H1 (cell line): ENCODE measurements around the gene HYAL1. TPM values are rescaled to one million over a fixed set of nuclear protein-coding genes. Genes with fewer than 3 reads are reported as not detected.

Experiments used
- CTCF ChIA-PET: fragments of 300-600 bp; sonication (Branson Sonifier 250); formaldehyde crosslinking; loops from one replicate; lab custom pipeline; 2021; ENCODE audit not compliant: partially characterized antibody; lab: Charles Lee
- POLR2A ChIA-PET: fragments of 300-600 bp; sonication (Branson Sonifier 250); formaldehyde crosslinking; loops from one replicate; lab custom pipeline; 2021; ENCODE audit warnings: inconsistent platforms; ENCODE audit not compliant: partially characterized antibody; lab: Charles Lee
- DNase-seq, 2 experiments: peaks; one replicate each; pipeline versions ENCODE4 v3.0.0 to v3.0.0-alpha.2; 2010 to 2022; ENCODE audit warnings: low spot score in 2 of 2, low read depth in 1 of 2, mixed read lengths in 1 of 2
- FAIRE-seq: peaks from 2 replicates; lab custom pipeline; 2011; peaks lifted over from hg19 to GRCh38; lab: Jason Lieb, UNC
- H2AFZ ChIP-seq: 2 replicates; pipeline ENCODE4 v1.8.1; 2012; ENCODE audit warnings: low read length, inconsistent platforms
- H2AK5ac ChIP-seq: 2 replicates; pipeline ENCODE4 v1.6.1; 2013; ENCODE audit warnings: low read depth, low read length
- H2BK120ac ChIP-seq: replicated peaks from 2 replicates; pipeline ENCODE3; 2013; ENCODE audit warnings: low read depth, low read length, inconsistent platforms
- H2BK12ac ChIP-seq: 2 replicates; pipeline ENCODE4 v1.6.1; 2013; ENCODE audit warnings: low read depth, low read length
- H2BK15ac ChIP-seq: 2 replicates; pipeline ENCODE4 v1.6.1; 2013; ENCODE audit warnings: low read length
- H2BK20ac ChIP-seq: 2 replicates; pipeline ENCODE4 v1.6.1; 2013; ENCODE audit warnings: low read length
- H2BK5ac ChIP-seq: 2 replicates; pipeline ENCODE4 v1.6.1; 2013; ENCODE audit warnings: low read depth, low read length
- H3K14ac ChIP-seq: 2 replicates; pipeline ENCODE4 v1.6.1; 2013; ENCODE audit warnings: inconsistent platforms; ENCODE audit not compliant: insufficient read length
- H3K18ac ChIP-seq: 2 replicates; pipeline ENCODE4 v1.6.1; 2013; ENCODE audit warnings: low read length; ENCODE audit errors: extremely low read depth
- H3K23ac ChIP-seq: 2 replicates; pipeline ENCODE4 v1.6.1; 2013; ENCODE audit warnings: inconsistent platforms; ENCODE audit not compliant: insufficient read length
- H3K23me2 ChIP-seq: 2 replicates; pipeline ENCODE4 v1.6.1; 2013; ENCODE audit warnings: low read depth, low read length
- H3K27ac ChIP-seq: 2 replicates; pipeline ENCODE4 v1.6.1; 2011; ENCODE audit warnings: low read depth, low read length, inconsistent platforms
- H3K27me3 ChIP-seq, 4 experiments: replicated peaks in 1 of 4; 1 replicate in 1 of 4; 2 replicates in 3 of 4; pipeline versions ENCODE4 v1.6.1 to v1.8.1; 2011 to 2013; ENCODE audit warnings: low read length in 3 of 4, mild to moderate bottlenecking in 3 of 4, inconsistent platforms in 2 of 4, mixed read lengths in 2 of 4, moderate library complexity in 1 of 4; ENCODE audit not compliant: control insufficient read depth in 3 of 4, insufficient read depth in 3 of 4; ENCODE audit errors: extremely low read depth in 1 of 4
- H3K36me3 ChIP-seq, 4 experiments: 2 replicates each; pipeline versions ENCODE4 v1.6.1 to v1.8.1; 2011 to 2013; ENCODE audit warnings: mild to moderate bottlenecking in 4 of 4, low read length in 3 of 4, moderate library complexity in 2 of 4, control low read depth in 1 of 4, inconsistent platforms in 1 of 4; ENCODE audit not compliant: insufficient read depth in 4 of 4, control insufficient read depth in 2 of 4
- H3K4ac ChIP-seq: replicated peaks from 2 replicates; pipeline ENCODE3; 2013; ENCODE audit warnings: low read length, low read depth, mixed read lengths, inconsistent platforms; ENCODE audit not compliant: insufficient read length
- H3K4me1 ChIP-seq, 4 experiments: replicated peaks in 1 of 4; 1 replicate in 1 of 4; 2 replicates in 3 of 4; pipeline versions ENCODE4 v1.6.1 to v1.8.1; 2011 to 2013; ENCODE audit warnings: low read length in 3 of 4, inconsistent platforms in 2 of 4, mixed read lengths in 1 of 4; ENCODE audit not compliant: insufficient read depth in 4 of 4, control insufficient read depth in 3 of 4
- H3K4me2 ChIP-seq, 2 experiments: 2 replicates each; pipeline versions ENCODE4 v1.6.1 to v1.8.1; 2011 to 2013; ENCODE audit warnings: low read depth in 2 of 2, low read length in 2 of 2, control low read depth in 1 of 2, inconsistent platforms in 1 of 2, mild to moderate bottlenecking in 1 of 2; ENCODE audit not compliant: insufficient read depth in 1 of 2
- H3K4me3 ChIP-seq, 4 experiments: fragments of 200-600, 300-600 bp in 1 of 4; sonication (generic), shearing (Covaris generic), sonication (Bioruptor Twin) in 1 of 4; 2 replicates each; pipeline versions ENCODE4 v1.5.1 to v1.8.1; 2011 to 2016; ENCODE audit warnings: low read length in 4 of 4, low read depth in 3 of 4, control low read depth in 2 of 4, inconsistent platforms in 2 of 4, mild to moderate bottlenecking in 2 of 4, mixed read lengths in 1 of 4, moderate library complexity in 1 of 4; ENCODE audit not compliant: insufficient read depth in 2 of 4; ENCODE audit errors: extremely low read depth in 1 of 4
- H3K56ac ChIP-seq: replicated peaks from 2 replicates; pipeline ENCODE3; 2013; ENCODE audit warnings: low read depth, mild to moderate bottlenecking, mixed read lengths, low read length, inconsistent platforms; ENCODE audit not compliant: insufficient read length
- H3K79me1 ChIP-seq: 2 replicates; pipeline ENCODE4 v1.6.1; 2013; ENCODE audit warnings: low read depth, low read length, control low read depth
- H3K79me2 ChIP-seq, 2 experiments: 2 replicates each; pipeline versions ENCODE4 v1.6.1 to v1.8.1; 2012 to 2013; ENCODE audit warnings: low read length in 2 of 2, mild to moderate bottlenecking in 2 of 2, inconsistent platforms in 1 of 2; ENCODE audit not compliant: insufficient read depth in 2 of 2, control insufficient read depth in 1 of 2
- H3K9ac ChIP-seq, 4 experiments: replicated peaks in 1 of 4; 1 replicate in 1 of 4; 2 replicates in 3 of 4; pipeline versions ENCODE4 v1.6.1 to v1.8.1; 2011 to 2013; ENCODE audit warnings: low read depth in 3 of 4, low read length in 3 of 4, control low read depth in 2 of 4, mild to moderate bottlenecking in 2 of 4, moderate library complexity in 2 of 4, inconsistent platforms in 1 of 4; ENCODE audit errors: extremely low read depth in 1 of 4
- H3K9me3 ChIP-seq, 2 experiments: 2 replicates each; pipeline versions ENCODE4 v1.6.1 to v1.8.1; 2012 to 2013; ENCODE audit warnings: mild to moderate bottlenecking in 2 of 2, moderate library complexity in 2 of 2, control low read depth in 1 of 2, inconsistent platforms in 1 of 2, low read depth in 1 of 2, low read length in 1 of 2, mixed read lengths in 1 of 2; ENCODE audit not compliant: insufficient read depth in 2 of 2
- H4K20me1 ChIP-seq, 2 experiments: replicated peaks in 1 of 2; 2 replicates each; pipeline versions ENCODE3 to v1.8.1; 2011 to 2013; ENCODE audit warnings: inconsistent platforms in 2 of 2, low read length in 2 of 2, mild to moderate bottlenecking in 1 of 2; ENCODE audit not compliant: insufficient read depth in 2 of 2, control insufficient read depth in 1 of 2
- H4K5ac ChIP-seq: 2 replicates; pipeline ENCODE4 v1.6.1; 2013; ENCODE audit warnings: low read length, low read depth, mixed read lengths, inconsistent platforms; ENCODE audit not compliant: insufficient read length
- H4K8ac ChIP-seq: 2 replicates; pipeline ENCODE4 v1.8.0; 2013; ENCODE audit warnings: mild to moderate bottlenecking, moderate library complexity, low read length, inconsistent platforms; ENCODE audit not compliant: insufficient read depth; ENCODE audit errors: extremely low read depth
- H4K91ac ChIP-seq: replicated peaks from 2 replicates; pipeline ENCODE3; 2013; ENCODE audit warnings: low read length, mixed read lengths, inconsistent platforms; ENCODE audit not compliant: insufficient read length
- ATF3 ChIP-seq: IDR thresholded peaks from 2 replicates; pipeline ENCODE4 v1.6.1; 2011; ENCODE audit warnings: low read depth, mild to moderate bottlenecking, low read length; ENCODE audit not compliant: insufficient read depth
- BACH1 ChIP-seq: IDR thresholded peaks from 2 replicates; pipeline ENCODE4 v1.6.1; 2012; ENCODE audit warnings: low read length, improper control_type of control experiment
- BCL11A ChIP-seq, 2 experiments: IDR thresholded peaks; one replicate each; pipeline ENCODE4 v1.6.1; 2011; ENCODE audit warnings: low read depth in 2 of 2, low read length in 2 of 2, mild to moderate bottlenecking in 2 of 2
- CBX5 ChIP-seq: fragments of 300-800, 300-1000 bp; sonication (generic); IDR thresholded peaks from 2 replicates; pipeline ENCODE4 v1.7.1; 2016; ENCODE audit warnings: antibody characterized with exemption, low read length, low read depth
- CEBPB ChIP-seq: IDR thresholded peaks from 2 replicates; pipeline ENCODE4 v1.6.1; 2012; ENCODE audit warnings: low read depth, low read length
- CTBP2 ChIP-seq: IDR thresholded peaks from 2 replicates; pipeline ENCODE4 v1.7.0; 2011; ENCODE audit warnings: borderline replicate concordance, mild to moderate bottlenecking, moderate library complexity, mixed read lengths, low read length; ENCODE audit not compliant: insufficient read depth, insufficient read length
- KDM1A ChIP-seq: fragments of 200-600, 300-600 bp; sonication (generic); IDR thresholded peaks from 2 replicates; pipeline ENCODE4 v1.7.1; 2016; ENCODE audit warnings: mild to moderate bottlenecking, low read length, borderline replicate concordance
- KDM4A ChIP-seq: IDR thresholded peaks from one replicate; pipeline ENCODE4 v1.7.1; 2012; ENCODE audit warnings: low read depth, mild to moderate bottlenecking, moderate library complexity, low read length, inconsistent platforms; ENCODE audit not compliant: severe bottlenecking
- POU5F1 ChIP-seq: IDR thresholded peaks from 2 replicates; pipeline ENCODE4 v1.6.1; 2011; ENCODE audit warnings: low read depth, mild to moderate bottlenecking, low read length, moderate library complexity
- SIX5 ChIP-seq: IDR thresholded peaks from 2 replicates; pipeline ENCODE4 v1.6.1; 2011; ENCODE audit warnings: mild to moderate bottlenecking, low read depth, low read length
- TAF7 ChIP-seq: optimal IDR thresholded peaks from 2 replicates; pipeline ENCODE3; 2011; ENCODE audit warnings: low read depth, mild to moderate bottlenecking, inconsistent platforms, low read length, moderate library complexity, borderline replicate concordance
- WGBS, 2 experiments: shearing (Covaris generic) in 1 of 2; methylation state at CpG; one replicate each; pipeline versions ENCODE4 v1.1.6 to v1.1.7; 2013 to 2015; ENCODE audit warnings: low lambda C conversion rate in 2 of 2, mixed read lengths in 2 of 2, inconsistent platforms in 1 of 2, low coverage in 1 of 2, missing lambda C conversion rate in 1 of 2; ENCODE audit not compliant: insufficient replicate concordance in 2 of 2, insufficient coverage in 1 of 2, insufficient read length in 1 of 2; ENCODE audit errors: extremely low coverage in 1 of 2, missing lambda C conversion rate in 1 of 2; 5-methylcytosine and 5-hydroxymethylcytosine counted together
- polyA plus RNA-seq, 7 experiments: library from polyadenylated mRNA; depleted of rRNA in 3 of 7; stranded (reverse) in 5 of 7; unstranded in 2 of 7; fragments of >200 nt in 5 of 7; fragments of 200-250 nt in 2 of 7; gene quantifications; 1 replicate in 5 of 7; 2 replicates in 1 of 7; 4 replicates in 1 of 7; pipeline versions ENCODE4 v1.2.1 to v1.2.3, GENCODE V29; 2011 to 2013; ENCODE audit warnings: missing spikeins in 2 of 7, mixed read lengths in 2 of 7
- total RNA-seq: library from RNA; stranded (reverse); fragmentation: NEBNext Ultra II Directional; extraction: Animal tissue kit (Norgen Biotek cat#: 25700); gene quantifications from 2 replicates; pipeline ENCODE4 v1.2.1, GENCODE V29; 2021

The HYAL1 gene
- total and polyA plus RNA-seq, 2 of the 8 experiments (the other 6 are each of a cell fraction or from before 2014, with no cell fraction given), result 2.0 to 5.4 TPM

- Histone ChIP-seq H3K79me2 (no peaks in the 10 kb centered on the region), H4K20me1 (peaks cover 0 to 1% of the 10 kb centered on the region in 2 experiments), H2AK5ac (peak overlapping the region; percentile 2), H3K4me1 (peaks cover 0 to 45% (median 35%) of the 10 kb centered on the region in 4 experiments; a peak in 6 of 7 replicates), H3K79me1 (no peaks in the 10 kb centered on the region), H3K4me3 (no peak overlapping the region), H3K9me3 (no peaks in the 10 kb centered on the region), H2BK15ac (peak overlapping the region; percentile 99; the same call in 1 of the 2 replicates), H3K56ac (no peak overlapping the region), H4K5ac (no peak overlapping the region), H2BK12ac (peak overlapping the region; percentile 80; the same call in 1 of the 2 replicates), H2BK120ac (no peak overlapping the region), H3K27ac (no peak overlapping the region), H3K4me2 (0 out of 4 replicates have a peak overlapping the region, but pooled peaks of 1 of the 2 experiments have one; percentile 28), H3K36me3 (no peaks in the 10 kb centered on the region), H3K9ac (no peak overlapping the region), H2BK5ac (peak overlapping the region; percentile 39; the same call in 1 of the 2 replicates), H3K4ac (peak overlapping the region; percentile 65), H3K23me2 (peaks cover 2% of the 10 kb centered on the region; the same call in 1 of the 2 replicates), H2AFZ (no peak overlapping the region), H2BK20ac (peak overlapping the region; percentile 61; the same call in 1 of the 2 replicates), H3K27me3 (peaks cover 14 to 25% (median 20%) of the 10 kb centered on the region in 4 experiments), H3K14ac (no peak overlapping the region), H3K18ac (peak overlapping the region; percentile 48), H4K8ac (peak overlapping the region; percentile 57), H3K23ac (no peak overlapping the region), H4K91ac (peak overlapping the region; percentile 68)
- TF ChIP-seq POU5F1 (no peak), BCL11A (IDR thresholded peaks at IDR 0.05; ENCODE audit: low read depth in 2 of 2, low read length in 2 of 2) (no peak), ATF3 (no peak), CBX5 (no peak), TAF7 (no peak), CTBP2 (no peak), CEBPB (no peak), BACH1 (no peak), KDM1A (no peak), KDM4A (no peak), SIX5 (no peak)
- FAIRE-seq (no peak), DNase-seq (no peak)
- POLR2A ChIA-PET, result interaction anchor here (4.4 kb wide), 1 partner anchor 10 kb away, joined by 35 read pairs; no protein-coding TSS in a partner anchor
- CTCF ChIA-PET, result interaction anchor here (0.5 to 53.5 kb wide), 8 partner anchors 12 to 1521 kb away, joined by 3 to 2149 read pairs (median 26); partner anchors contain the start of genes GNAI2, IFRD2 and SLC38A3
- 90% methylated on average over 8 of the region's 8 CpGs; no CpG with 5 or more reads in 1 of the 2 experiments for WGBS, 2 experiments
Measured at GRCh38 chr3:50269977-50270413, 33.4 kb downstream of the HYAL1 start.
